Hematopoietic multipotent progenitor cell treated with erythropoietin and hydrocortisone succinate and interleukin-3 and kit ligand, for 8 days (in vitro differentiated cells): ENCODE data around the gene IFI44L.

Experiments used
- DNase-seq: peaks from one replicate; pipeline ENCODE4 v3.0.0-alpha.2; 2015

IFI44L gene

GRCh38 chr1:78691995-78692747 lies 71.9 kb downstream of the IFI44L start:
- DNase-seq = no peak
